ENCODE results near the gene MAGI3.

DNA sequence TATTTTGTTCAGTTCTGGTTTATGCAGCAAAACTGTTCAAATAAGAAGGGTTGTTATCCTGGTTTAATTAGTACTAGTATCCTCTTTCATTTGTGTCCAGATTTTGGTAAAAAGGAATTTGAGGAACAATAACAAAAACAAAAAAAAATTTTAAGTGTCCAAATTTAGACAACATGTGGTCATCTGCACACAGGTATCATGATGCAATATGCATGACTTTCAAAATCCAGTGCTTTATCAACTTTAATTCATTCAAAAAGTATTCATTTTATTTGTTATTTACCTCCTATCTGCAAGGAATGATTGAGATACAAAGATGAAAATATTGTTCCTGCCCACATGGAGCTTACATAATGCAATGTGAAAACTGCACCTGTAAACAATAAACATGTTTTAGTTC is 16.7 kb upstream of the MAGI3 start:
- TF ChIP-seq MAX (IDR thresholded peaks at IDR 0.05) (no peak), POLR2A (IDR thresholded peaks at IDR 0.05; ENCODE audit: low read length) (no peak), CTCF (IDR thresholded peaks at IDR 0.05) (no peak), NFE2L2 (conservative IDR thresholded peaks at IDR 0.05; ENCODE audit: low read length) (no peak), MYC (IDR thresholded peaks at IDR 0.05; ENCODE audit: borderline replicate concordance, low read length) (no peak), RAD21 (conservative IDR thresholded peaks at IDR 0.05 in 1 of 2, IDR thresholded peaks at IDR 0.05 in 1 of 2) (no peak), ESRRA (IDR thresholded peaks at IDR 0.05; ENCODE audit: borderline replicate concordance, low read length) (no peak), RARB (CRISPR knock-in tag; IDR thresholded peaks at IDR 0.05) (no peak), NPAS2 (CRISPR knock-in tag; IDR thresholded peaks at IDR 0.05; ENCODE audit: borderline replicate concordance) (no peak), POLR2AphosphoS2 (conservative IDR thresholded peaks at IDR 0.05; ENCODE audit: low read length) (no peak), EHMT2 (IDR thresholded peaks at IDR 0.05; ENCODE audit: low read depth) (no peak), MAFK (IDR thresholded peaks at IDR 0.05; ENCODE audit: partially characterized antibody) (no peak), RCOR1 (IDR thresholded peaks at IDR 0.05; ENCODE audit: low read depth, low read length) (no peak)

Data from A549 (cell line).